D341Med (cell line): Measurements from ENCODE around the gene BEST4.
A peak's percentile ranks its signal among the peaks of the same experiment; 100 is the strongest.
"Not testable (repeated sequence)": the region's sequence is repeated elsewhere in the genome, so short reads cannot be mapped to it uniquely, and the experiment has no call there.

Experiments
- DNase-seq: peaks from one replicate; pipeline ENCODE4 v3.0.0; 2012; ENCODE audit warnings: low spot score

Gene BEST4

GRCh38 chr1:44802306-44803061, 14.5 kb upstream of the BEST4 start:
- DNase-seq: no peak

GRCh38 chr1:44801491-44802305, 13.7 kb upstream of the BEST4 start:
- no peak for DNase-seq

- peak; percentile 94 for DNase-seq
Measured at GRCh38 chr1:44799770-44800584, 12.0 kb upstream of the BEST4 start, which contains the start of gene PLK3. Gene PLK3 (plus strand): TSS chr1:44800377. CDS start chr1:44800464, 87 bp downstream.

- no peak for DNase-seq
Measured at GRCh38 chr1:44798481-44799365, 10.8 kb upstream of the BEST4 start.

GRCh38 chr1:44797886-44798285, 9.9 kb upstream of the BEST4 start:
- DNase-seq: not testable (repeated sequence)

GRCh38 chr1:44792736-44793502, 4.9 kb upstream of the BEST4 start:
- DNase-seq: peak; percentile 27

GRCh38 chr1:44790968-44791801, 3.2 kb upstream of the BEST4 start:
- DNase-seq: no peak

- no peak for DNase-seq
Measured at GRCh38 chr1:44787506-44787905, 464 bp downstream of the BEST4 start.

GRCh38 chr1:44786841-44787426, 1.0 kb downstream of the BEST4 start:
- no peak for DNase-seq

- peak; percentile 75 for DNase-seq
Measured at GRCh38 chr1:44786138-44786840, 1.7 kb downstream of the BEST4 start.

GRCh38 chr1:44785501-44786137, 2.4 kb downstream of the BEST4 start:
- no peak for DNase-seq

GRCh38 chr1:44785029-44785380, 3.0 kb downstream of the BEST4 start:
- no peak for DNase-seq

GRCh38 chr1:44784094-44785028, 3.6 kb downstream of the BEST4 start:
- DNase-seq: peak; percentile 36

GRCh38 chr1:44783697-44784093, 4.3 kb downstream of the BEST4 start:
- DNase-seq: no peak

GRCh38 chr1:44780583-44781121, 7.3 kb downstream of the BEST4 start:
- no peak for DNase-seq

- DNase-seq: no peak
Measured at GRCh38 chr1:44778705-44779576, 9.0 kb downstream of the BEST4 start.
